MM.1S (cell line): Measurements from ENCODE around the gene RSL1D1.

ENCODE experiments used
- DNase-seq: peaks from one replicate; pipeline ENCODE4 v3.0.0-alpha.2; 2015
- H2AFZ ChIP-seq: fragments of 300-600 bp; sonication (generic); 2 replicates; pipeline ENCODE4 v1.6.0; 2016; ENCODE audit warnings: antibody characterized with exemption, low read length
- H3F3A ChIP-seq: fragments of 300-600 bp; sonication (generic); 2 replicates; pipeline ENCODE4 v1.6.1; 2016; ENCODE audit warnings: mild to moderate bottlenecking, antibody characterized with exemption, low read length, moderate library complexity, mixed read lengths; ENCODE audit not compliant: insufficient read depth
- H3K27ac ChIP-seq: fragments of 300-600 bp; sonication (generic); 2 replicates; pipeline ENCODE4 v1.5.1; 2016; ENCODE audit warnings: mild to moderate bottlenecking, low read length
- H3K27me3 ChIP-seq: fragments of 300-600 bp; sonication (generic); replicated peaks from 2 replicates; pipeline ENCODE4 v1.6.0; 2016; ENCODE audit warnings: low read length; ENCODE audit not compliant: insufficient read depth
- H3K36me3 ChIP-seq: fragments of 300-600 bp; sonication (generic); replicated peaks from 2 replicates; pipeline ENCODE4 v1.6.1; 2016; ENCODE audit warnings: mild to moderate bottlenecking, low read length, mixed read lengths; ENCODE audit not compliant: insufficient read depth
- H3K4me1 ChIP-seq: fragments of 300-600 bp; sonication (generic); 2 replicates; pipeline ENCODE4 v1.6.1; 2016; ENCODE audit warnings: low read length, mixed read lengths
- H3K4me2 ChIP-seq: fragments of 300-600 bp; sonication (generic); 2 replicates; pipeline ENCODE4 v1.6.0; 2016; ENCODE audit warnings: low read depth, low read length
- H3K4me3 ChIP-seq: fragments of 300-600 bp; sonication (generic); 2 replicates; pipeline ENCODE4 v1.5.1; 2016; ENCODE audit warnings: low read length, mixed read lengths
- H3K79me2 ChIP-seq: fragments of 300-600 bp; sonication (generic); 2 replicates; pipeline ENCODE4 v1.6.1; 2016; ENCODE audit warnings: mixed run types, low read length, mixed read lengths
- H3K9ac ChIP-seq: fragments of 300-600 bp; sonication (generic); 2 replicates; pipeline ENCODE4 v1.6.1; 2016; ENCODE audit warnings: low read length, mixed read lengths
- H3K9me2 ChIP-seq: fragments of 300-600 bp; sonication (generic); replicated peaks from 2 replicates; pipeline ENCODE4 v1.6.1; 2016; ENCODE audit warnings: mild to moderate bottlenecking, low read length, mixed read lengths; ENCODE audit not compliant: insufficient read depth
- H3K9me3 ChIP-seq: fragments of 300-600 bp; sonication (generic); replicated peaks from 2 replicates; pipeline ENCODE4 v1.6.1; 2016; ENCODE audit warnings: mild to moderate bottlenecking, low read length, mixed read lengths; ENCODE audit not compliant: insufficient read depth
- H4K20me1 ChIP-seq: fragments of 300-600 bp; sonication (generic); 2 replicates; pipeline ENCODE4 v1.6.1; 2016; ENCODE audit warnings: mild to moderate bottlenecking, low read length, moderate library complexity, mixed read lengths; ENCODE audit not compliant: insufficient read depth
- CTCF ChIP-seq: fragments of 300-600 bp; sonication (generic); IDR thresholded peaks from 2 replicates; pipeline ENCODE4 v1.5.1; 2016; ENCODE audit warnings: antibody characterized with exemption, low read length, mixed read lengths
- EZH2 ChIP-seq: fragments of 300-600 bp; sonication (generic); optimal IDR thresholded peaks from 2 replicates; pipeline ENCODE3; 2017; ENCODE audit warnings: low read depth, mild to moderate bottlenecking, antibody characterized with exemption, low read length, mixed read lengths
- EZH2phosphoT487 ChIP-seq: fragments of 300-600 bp; sonication (generic); IDR thresholded peaks from 2 replicates; pipeline ENCODE4 v1.6.1; 2018; ENCODE audit warnings: antibody characterized with exemption, low read length

The RSL1D1 gene

DNA sequence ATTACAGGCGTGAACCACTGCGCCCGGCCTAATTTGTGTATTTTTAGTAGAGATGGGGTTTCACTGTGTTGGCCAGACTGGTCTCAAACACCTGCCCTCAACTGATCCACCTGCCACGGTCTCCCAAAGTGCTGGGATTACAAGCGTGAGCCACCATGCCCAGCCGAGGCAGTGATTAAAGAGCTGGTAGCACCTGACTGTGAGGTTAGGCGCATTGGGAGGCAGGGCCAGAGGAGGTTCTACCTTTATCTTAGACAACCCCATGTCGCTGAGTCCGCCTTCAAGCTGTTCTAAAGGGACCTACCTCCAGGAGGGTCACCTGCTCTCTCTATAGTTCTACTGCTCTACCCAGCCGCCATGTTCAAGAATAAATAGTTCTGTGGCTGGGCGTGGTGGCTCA is 8.1 kb downstream of the RSL1D1 start:
- H4K20me1 ChIP-seq: peaks cover 4% of the 10 kb centered on the region; the same call in 1 of the 2 replicates
- TF ChIP-seq EZH2phosphoT487 (no peak), CTCF (no peak), EZH2 (no peak)
- no peaks in the 10 kb centered on the region for H3K9me2 ChIP-seq
- H3K79me2 ChIP-seq: peaks cover 68% of the 10 kb centered on the region
- H3K27me3 ChIP-seq: no peaks in the 10 kb centered on the region
- no peak overlapping the region for H2AFZ ChIP-seq
- no peak overlapping the region for H3K4me2 ChIP-seq
- no peaks in the 10 kb centered on the region for H3K9me3 ChIP-seq
- no peaks in the 10 kb centered on the region for H3F3A ChIP-seq
- no peak overlapping the region for H3K4me3 ChIP-seq
- no peak for DNase-seq
- peaks cover 46% of the 10 kb centered on the region for H3K36me3 ChIP-seq
- H3K9ac ChIP-seq: no peak overlapping the region
- no peaks in the 10 kb centered on the region for H3K4me1 ChIP-seq
- no peak overlapping the region for H3K27ac ChIP-seq

- peaks cover 12% of the 10 kb centered on the region; the same call in 1 of the 2 replicates for H3F3A ChIP-seq
- DNase-seq: no peak
- H4K20me1 ChIP-seq: no peaks in the 10 kb centered on the region
- no peak overlapping the region for H3K4me3 ChIP-seq
- H3K9me2 ChIP-seq: no peaks in the 10 kb centered on the region
- peaks cover 48% of the 10 kb centered on the region for H3K79me2 ChIP-seq
- no peak overlapping the region for H3K9ac ChIP-seq
- H3K27ac ChIP-seq: no peak overlapping the region
- H3K4me2 ChIP-seq: no peak overlapping the region
- TF ChIP-seq EZH2: no peak
- TF ChIP-seq CTCF: no peak
- no peak for TF ChIP-seq EZH2phosphoT487
- H3K27me3 ChIP-seq: no peaks in the 10 kb centered on the region
- no peak overlapping the region for H2AFZ ChIP-seq
- no peaks in the 10 kb centered on the region for H3K9me3 ChIP-seq
- H3K36me3 ChIP-seq: peaks cover 43% of the 10 kb centered on the region
- no peaks in the 10 kb centered on the region for H3K4me1 ChIP-seq
These were observed 10.3 kb downstream of the RSL1D1 start for GRCh38 chr16:11841026-11841425.

GRCh38 chr16:11836650-11837244 is 14.6 kb downstream of the RSL1D1 start:
- no peak for DNase-seq
- H3K4me2 ChIP-seq: no peak overlapping the region
- no peak overlapping the region for H3K27ac ChIP-seq
- peaks cover 19% of the 10 kb centered on the region for H3F3A ChIP-seq
- no peak overlapping the region for H2AFZ ChIP-seq
- H3K36me3 ChIP-seq: peaks cover 30% of the 10 kb centered on the region
- H3K4me1 ChIP-seq: no peaks in the 10 kb centered on the region
- H3K27me3 ChIP-seq: no peaks in the 10 kb centered on the region
- H3K9me3 ChIP-seq: no peaks in the 10 kb centered on the region
- TF ChIP-seq EZH2phosphoT487 (no peak), CTCF (no peak), EZH2 (no peak)
- H3K9me2 ChIP-seq: no peaks in the 10 kb centered on the region
- H3K79me2 ChIP-seq: peaks cover 12% of the 10 kb centered on the region
- H3K9ac ChIP-seq: no peak overlapping the region
- no peak overlapping the region for H3K4me3 ChIP-seq
- H4K20me1 ChIP-seq: no peaks in the 10 kb centered on the region
